ENCODE data around the gene SPRTN.
A peak's percentile ranks its signal among the peaks of the same experiment; 100 is the strongest.

Gene SPRTN

DNA sequence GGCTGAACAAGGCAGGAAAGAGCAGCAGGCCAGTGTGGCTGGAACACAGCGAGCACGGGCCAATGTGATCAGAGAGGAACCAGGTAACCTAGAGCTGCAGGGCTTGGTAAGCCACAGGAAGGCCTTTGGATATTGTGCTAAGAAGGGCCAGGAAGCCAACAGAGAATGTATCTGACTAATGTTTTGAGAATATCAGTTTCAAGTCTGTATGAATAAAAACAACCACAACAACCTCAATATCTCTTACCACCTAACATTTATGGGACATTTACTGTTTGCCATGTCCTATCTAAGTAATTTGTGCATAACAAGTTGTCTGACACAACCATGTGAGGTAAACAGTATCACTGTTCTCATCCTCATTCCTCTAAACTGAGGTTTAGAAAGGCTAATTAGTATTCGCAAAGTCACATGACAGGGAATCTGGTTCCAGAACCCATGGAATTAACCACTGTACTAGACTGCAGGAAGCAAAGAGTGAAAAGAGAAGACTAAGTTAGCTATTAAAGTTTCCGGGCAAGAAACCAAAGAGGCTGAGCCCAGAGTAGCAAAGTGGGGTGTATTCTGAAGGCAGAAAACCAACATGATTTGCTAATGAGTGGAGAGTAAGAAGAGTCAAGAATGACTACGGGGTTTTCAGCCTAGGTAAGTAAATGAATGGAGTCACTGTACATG is 38.9 kb downstream of the SPRTN start:
- peak; percentile 48 for DNase-seq

DNA sequence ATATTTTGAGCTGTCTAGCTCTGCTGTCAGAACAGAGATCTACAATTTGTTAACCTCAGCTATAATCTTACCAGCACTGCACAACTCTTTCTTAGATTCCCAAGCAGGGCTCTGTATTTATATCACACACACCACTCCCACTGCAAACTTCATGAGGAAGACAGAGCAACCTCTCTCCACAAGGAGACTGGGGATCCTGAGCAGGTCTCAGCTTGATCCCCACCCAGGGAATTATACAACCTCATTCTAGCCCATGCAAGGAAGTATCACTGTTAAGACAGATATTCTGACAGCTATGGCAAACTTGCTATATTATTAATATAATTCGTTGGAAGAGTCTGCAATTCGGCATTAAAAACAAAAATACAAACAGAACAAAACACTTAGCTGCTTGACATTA is 43.6 kb downstream of the SPRTN start:
- DNase-seq, result no peak

GRCh38 chr1:231382426-231382825 is 44.3 kb downstream of the SPRTN start:
- no peak for DNase-seq

DNA sequence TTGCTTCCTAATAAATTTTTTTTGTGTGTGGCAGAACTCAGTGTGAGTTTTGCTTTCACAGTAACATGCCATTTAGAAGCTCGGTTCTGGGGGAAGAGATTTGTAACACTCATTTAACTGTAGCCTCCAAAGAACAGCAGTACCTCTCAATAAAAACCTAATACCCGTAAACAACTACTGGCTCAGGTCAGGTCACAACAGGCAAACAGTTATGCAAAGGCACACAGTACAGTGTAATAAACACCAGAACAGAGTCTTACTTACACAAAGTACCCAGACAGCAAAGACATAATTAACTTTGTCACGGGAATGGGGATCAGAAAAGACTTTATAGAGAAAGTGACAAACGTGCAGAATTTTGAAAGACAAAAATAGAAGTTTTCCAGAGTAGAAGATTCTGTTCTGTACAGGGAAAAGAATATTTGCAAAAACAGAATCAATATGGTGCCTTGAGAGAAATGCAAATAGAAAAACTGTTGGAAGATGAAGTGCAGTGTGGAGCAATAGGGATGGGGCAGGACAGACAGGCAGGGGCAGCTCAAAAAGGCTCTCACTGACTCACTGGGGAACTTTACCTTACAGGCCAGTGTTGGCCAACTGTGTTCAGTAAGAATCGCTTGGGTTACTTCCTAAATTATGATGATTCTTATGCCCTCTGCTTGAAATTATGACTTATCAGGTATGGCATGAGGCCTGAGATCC is 45.2 kb downstream of the SPRTN start:
- no peak for DNase-seq

DNA sequence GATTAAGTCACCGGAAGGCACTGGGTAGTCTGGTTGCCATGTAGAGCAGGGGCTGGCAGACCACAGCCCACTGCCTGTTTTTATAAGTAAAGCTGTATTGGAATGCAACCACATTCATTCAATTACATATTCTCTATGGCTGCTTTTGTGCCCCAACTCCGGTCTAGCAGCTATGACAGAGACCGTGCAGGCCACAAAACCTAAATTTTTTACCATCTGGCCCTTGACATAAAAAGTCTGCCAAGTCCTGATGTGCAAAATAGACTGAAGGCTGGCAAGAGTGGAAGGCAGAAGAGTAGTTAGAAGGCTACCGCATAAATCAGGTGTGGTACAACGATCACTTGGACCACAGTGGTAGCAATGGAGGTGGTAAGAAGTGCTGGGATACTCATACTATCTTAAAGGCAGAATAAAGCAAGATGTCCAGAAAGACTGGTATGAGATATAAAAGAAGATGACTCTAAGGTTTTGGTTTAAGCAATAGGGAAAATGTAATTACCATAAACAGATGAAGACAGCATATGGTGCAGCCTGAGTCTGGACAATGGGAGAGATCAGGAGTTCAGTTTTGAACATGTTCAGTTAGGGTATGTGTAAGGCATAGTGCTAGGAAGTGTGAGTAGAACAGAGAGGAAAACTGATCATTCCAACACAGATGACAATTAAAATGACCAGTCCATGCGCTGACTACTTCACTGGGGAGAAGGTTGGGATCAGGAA is 46.8 kb downstream of the SPRTN start:
- DNase-seq, result no peak

DNA sequence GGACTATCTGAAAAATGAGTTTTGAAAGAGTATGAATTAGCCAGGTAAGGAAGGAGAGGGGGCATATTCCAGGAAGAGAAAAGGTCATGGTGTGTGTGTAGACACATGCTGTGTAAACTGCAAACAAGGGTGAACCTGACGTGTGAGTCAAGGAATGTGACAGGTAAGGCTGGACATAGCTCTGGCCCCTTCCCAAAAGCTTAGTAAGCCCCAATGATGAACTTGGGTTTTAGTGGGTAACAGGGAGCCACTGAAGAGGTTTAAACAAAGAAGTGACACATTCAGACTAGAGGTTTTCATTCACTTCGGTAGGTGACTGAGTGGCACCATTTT is 47.3 kb downstream of the SPRTN start:
- DNase-seq, result no peak

DNA sequence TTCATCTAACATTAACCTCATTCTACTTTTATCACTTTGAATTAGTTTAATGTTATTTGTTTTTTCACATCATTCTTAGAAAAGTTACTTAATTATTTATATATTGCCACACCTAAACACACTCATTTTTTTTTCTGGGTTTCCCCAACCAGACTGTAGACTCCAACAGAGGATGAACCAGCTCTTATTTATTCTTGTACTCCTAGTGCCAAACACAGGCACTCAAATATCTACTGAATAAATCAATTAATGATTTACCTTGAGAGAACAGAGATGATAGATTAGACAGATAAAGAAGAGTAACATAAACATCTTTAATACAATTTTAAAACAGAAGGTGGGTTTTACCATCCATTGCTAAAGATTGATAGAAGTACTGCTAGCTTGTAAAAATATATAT is 48.4 kb downstream of the SPRTN start:
- DNase-seq, result no peak

- peak; percentile 56 for DNase-seq
Measured at GRCh38 chr1:231387770-231388669, 49.9 kb downstream of the SPRTN start.

- DNase-seq, result peak; percentile 31
Measured at GRCh38 chr1:231390071-231390470, 52.0 kb downstream of the SPRTN start.

DNA sequence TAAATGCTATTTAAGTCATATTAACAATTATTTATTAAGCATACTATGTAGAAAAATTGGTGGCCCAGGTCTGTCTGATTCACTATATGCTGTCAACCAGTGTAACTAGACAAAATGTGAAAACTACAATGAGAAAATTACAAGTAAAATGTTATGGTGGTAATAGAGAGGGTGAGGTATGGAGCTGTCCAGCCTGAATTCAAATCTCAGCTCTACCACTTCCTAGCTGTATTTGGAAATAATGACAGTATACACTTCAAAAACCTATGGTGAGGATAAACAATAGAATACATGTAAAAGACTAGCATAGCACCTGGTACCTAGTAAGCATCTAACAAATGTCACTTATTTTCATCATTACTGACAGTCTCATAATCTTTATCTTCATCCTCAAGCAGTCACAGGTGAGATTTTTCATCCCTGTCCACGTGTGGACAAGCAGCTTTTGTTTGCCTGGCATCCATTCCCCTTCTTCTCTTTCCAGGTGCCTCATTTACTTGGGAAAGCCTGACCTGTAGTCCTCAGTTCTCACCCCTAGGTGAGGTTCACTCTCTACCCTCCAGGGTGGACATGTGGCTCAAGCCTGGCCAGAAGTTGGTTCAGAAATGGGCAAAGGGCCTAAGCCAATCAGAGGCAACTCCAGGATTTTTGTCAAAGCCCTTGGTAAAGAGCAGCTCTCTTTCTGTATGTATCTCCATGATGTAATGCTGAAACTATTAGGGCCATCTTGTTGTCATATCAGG is 54.5 kb downstream of the SPRTN start:
- DNase-seq, result no peak

DNA sequence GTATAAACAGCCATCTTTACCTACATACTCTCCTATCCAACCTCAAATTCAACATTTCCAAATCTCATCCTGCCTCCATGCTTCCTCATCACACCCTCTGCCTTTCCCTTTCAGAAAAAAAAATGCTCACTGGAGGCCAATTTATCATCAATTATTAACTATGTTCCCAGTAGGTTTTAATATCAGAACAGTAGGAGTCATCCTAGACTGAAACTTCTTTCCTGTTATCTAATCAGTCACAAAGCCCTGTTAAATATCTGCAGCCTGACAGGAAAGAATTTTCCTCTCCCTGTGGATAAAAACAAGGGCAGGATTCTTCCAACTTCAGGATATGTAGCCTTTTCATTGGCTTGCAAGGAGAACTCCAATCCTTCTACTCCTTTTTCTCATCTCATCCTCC is 55.6 kb downstream of the SPRTN start:
- DNase-seq, result no peak

DNA sequence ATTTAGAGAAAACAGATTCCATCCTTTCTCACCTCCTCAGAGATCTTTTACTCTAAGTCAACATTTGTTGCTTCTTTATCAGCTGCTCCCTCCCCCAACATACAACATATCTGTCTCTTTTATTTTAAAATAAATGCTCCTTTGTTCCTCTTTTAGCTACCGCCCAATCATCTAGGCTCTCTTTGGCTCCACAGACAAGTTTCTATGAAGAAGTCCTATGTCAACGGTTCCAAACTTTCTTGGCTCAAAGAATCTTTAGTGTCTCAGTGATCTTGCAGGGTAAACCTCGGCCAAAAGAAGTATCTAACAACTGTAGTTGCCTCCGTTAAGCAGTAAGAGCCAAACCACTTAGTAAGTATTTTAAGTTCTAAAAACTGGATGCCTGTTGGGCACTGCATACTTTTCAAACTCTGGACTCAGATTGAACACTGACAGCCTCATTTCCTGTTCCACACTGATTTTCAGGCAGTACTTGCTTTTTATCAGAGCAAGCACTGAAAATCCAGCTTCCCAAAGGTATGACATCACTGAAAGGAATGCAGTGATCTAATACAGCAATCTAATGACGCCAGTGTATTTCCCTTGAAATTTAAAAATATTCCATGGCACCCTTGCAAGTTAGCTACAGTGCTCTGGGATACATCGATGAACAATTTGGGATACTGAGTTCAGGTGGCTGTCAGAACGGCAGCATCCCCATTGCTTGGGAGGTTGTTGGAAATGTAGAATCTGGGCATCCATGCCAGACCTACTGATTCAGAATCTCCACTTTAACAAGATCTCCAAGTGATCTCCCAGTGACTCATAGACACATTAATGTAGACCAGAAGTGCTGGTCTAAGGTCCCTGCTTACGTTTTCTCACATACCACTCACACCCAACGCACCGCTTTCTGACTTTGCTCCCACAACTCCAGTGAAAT is 57.2 kb downstream of the SPRTN start:
- no peak for DNase-seq

DNA sequence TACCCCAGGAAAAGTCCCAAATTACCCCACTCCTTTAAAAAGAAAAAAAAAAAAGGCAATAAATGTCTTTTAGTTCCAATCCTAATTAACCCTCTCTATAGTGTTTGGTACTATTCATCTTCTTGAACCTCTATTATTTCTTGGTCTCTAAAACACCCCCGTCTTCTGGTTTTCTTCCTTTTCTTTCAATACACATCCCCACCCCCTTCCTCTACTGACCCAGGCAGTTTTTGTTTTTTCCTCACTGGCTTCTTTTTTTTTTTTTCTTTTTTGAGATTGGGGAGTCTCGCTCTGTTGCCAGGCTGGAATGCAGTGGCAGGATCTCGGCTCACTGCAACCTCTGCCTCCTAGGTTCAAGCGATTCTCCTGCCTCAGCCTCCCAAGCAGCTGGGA is 57.9 kb downstream of the SPRTN start:
- no peak for DNase-seq

DNA sequence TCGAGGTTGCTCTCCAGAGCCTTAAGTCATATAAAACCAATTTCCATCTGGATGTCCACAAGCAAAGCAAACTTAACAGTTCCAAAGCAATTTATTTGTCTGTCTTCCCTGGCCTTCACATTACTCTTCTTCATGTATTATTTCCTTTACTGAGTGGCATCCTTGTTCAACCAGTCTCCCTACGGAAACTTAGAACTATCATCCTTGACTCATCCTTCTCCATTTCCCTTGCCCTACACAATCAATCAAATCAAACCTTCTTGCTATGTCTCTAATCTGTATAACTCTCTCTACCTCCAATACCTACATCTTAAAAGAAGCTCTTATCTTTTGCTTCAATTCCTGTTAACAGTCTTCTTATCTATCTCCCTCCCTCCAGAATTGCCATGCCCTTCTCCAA is 58.5 kb downstream of the SPRTN start:
- no peak for DNase-seq

- DNase-seq, result no peak
Measured at GRCh38 chr1:231397886-231398671, 60.0 kb downstream of the SPRTN start.

DNA sequence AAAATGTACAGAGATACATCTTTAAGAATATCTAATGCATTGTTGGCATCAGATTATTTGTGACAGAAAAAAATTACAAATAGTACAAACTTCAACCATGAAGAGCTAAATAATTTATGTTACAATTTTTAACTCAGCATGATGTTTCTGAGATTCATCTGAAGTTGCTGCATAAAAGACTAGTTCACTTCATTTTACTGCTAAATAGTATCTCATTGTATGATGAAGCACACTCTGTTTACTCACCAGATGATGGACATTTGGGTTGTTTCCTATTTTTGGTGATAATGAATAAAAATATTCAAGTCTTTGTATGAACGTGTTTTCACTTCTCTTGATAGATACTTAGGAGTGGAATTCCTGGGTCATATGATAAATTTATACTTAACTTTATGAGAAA is 63.4 kb downstream of the SPRTN start:
- no peak for DNase-seq

GRCh38 chr1:231404318-231404717 is 66.2 kb downstream of the SPRTN start:
- DNase-seq, result no peak

All from activated CD4-positive, alpha-beta T cell treated with anti-CD3 and anti-CD28 coated beads, Interleukin-10, Interleukin-2, amounts not matched to agents 100 ng/mL and 50 ng/mL, durations not matched to agents 16 hours and 8 hours (primary cell).